Right lobe of liver (tissue), 6 donors: ENCODE results near the gene PRKAG2. TPM values are rescaled to one million over a fixed set of nuclear protein-coding genes. Genes with fewer than 3 reads are reported as not detected.

Experiments used
- ATAC-seq, 4 donors: fragments of 200-7000 bp; cut with Tn5 transposase; one replicate each; pipeline ENCODE4 v1.9.1; 2020; ENCODE audit warnings: mild to moderate bottlenecking in 4 of 4, moderate library complexity in 4 of 4
- DNase-seq, 3 donors: peaks; one replicate each; pipeline ENCODE4 v3.0.0-alpha.2; 2020
- H3K27ac ChIP-seq, 3 donors: fragments of 200-600 bp; one replicate each; pipeline ENCODE4 v1.8.0; 2022
- H3K27me3 ChIP-seq, 2 donors: fragments of 200-600 bp; one replicate each; pipeline ENCODE4 v1.8.0; 2022
- H3K36me3 ChIP-seq, 4 donors: fragments of 200-600 bp; sonication (generic) in 1 of 4; one replicate each; pipeline versions ENCODE4 v1.5.1 to v1.8.0; 2017 to 2022; ENCODE audit warnings: control low read depth in 1 of 4
- H3K4me1 ChIP-seq, 4 donors: fragments of 200-600 bp; sonication (generic) in 1 of 4; one replicate each; pipeline versions ENCODE4 v1.5.1 to v1.8.0; 2017 to 2022; ENCODE audit warnings: control low read depth in 1 of 4
- H3K4me3 ChIP-seq, 3 donors: fragments of 200-600 bp; one replicate each; pipeline ENCODE4 v1.8.0; 2022
- H3K9me3 ChIP-seq, 4 donors: fragments of 200-600 bp; sonication (generic) in 1 of 4; one replicate each; pipeline versions ENCODE4 v1.5.1 to v1.8.0; 2017 to 2022; ENCODE audit warnings: control low read depth in 1 of 4
- POLR2A ChIP-seq: fragments of 450-650 bp; IDR thresholded peaks from one replicate; pipeline ENCODE4 v1.6.1; 2017; ENCODE audit warnings: antibody characterized with exemption, mild to moderate bottlenecking
- WGBS: methylation state at CpG from one replicate; pipeline ENCODE4 v1.1.6; 2018; ENCODE audit warnings: low coverage, low lambda C conversion rate; ENCODE audit not compliant: insufficient coverage; ENCODE audit errors: missing lambda C conversion rate; 5-methylcytosine and 5-hydroxymethylcytosine counted together
- intact Hi-C, 2 donors: fragments of 100-400 bp; cut with DNase I; formaldehyde crosslinking; loops; one replicate each; pipeline versions ENCODE4 v1.11.2 to v1.14.1; 2022
- total RNA-seq, 6 experiments: library from RNA; depleted of rRNA in 2 of 6; stranded (reverse); fragments of >200 nt in 2 of 6; fragmentation: NEBNext Ultra II Directional in 3 of 6; extraction: Animal tissue kit (Norgen Biotek cat#: 25700) in 3 of 6; gene quantifications; one replicate each; pipeline versions ENCODE4 v1.1.0 to v1.2.4, GENCODE V29; 2016 to 2023
- TF ChIP-seq, protein P1 (sequence below), 4 donors: fragments of 200-600 bp in 3 of 4; fragments of 450-650 bp in 1 of 4; IDR thresholded peaks; one replicate each; pipeline versions ENCODE4 v1.5.1 to v1.8.0; 2016 to 2022; ENCODE audit warnings: antibody characterized with exemption in 4 of 4, mild to moderate bottlenecking in 2 of 4
- donor health status: DM: no; HTN: yes; CAD: no.
- donor health status: DM: no; HTN: no; CAD: no.
- donor health status: DM: no; HTN: no; CAD: no.
- donor health status: DM: no; HTN: yes; CAD: no.
- donor health status: DM: no; HTN: yes; CAD: no.

Gene PRKAG2
- total RNA-seq, 6 experiments from 2014 or later: 20.6 to 63.6 (median 29.5) TPM

GRCh38 chr7:151732292-151732691, 144.6 kb downstream of the PRKAG2 start:
- peaks cover 0 to 10% (median 0%) of the 10 kb centered on the region in 4 donors for H3K4me1 ChIP-seq
- intact Hi-C loops: no loop called here
- DNase-seq: peak in 1 of 3 donors; percentile 12
- no peaks in the 10 kb centered on the region for H3K36me3 ChIP-seq
- no peaks in the 10 kb centered on the region for H3K9me3 ChIP-seq
- no peak for ATAC-seq
- no peaks in the 10 kb centered on the region for H3K27me3 ChIP-seq
- H3K27ac ChIP-seq: no peak overlapping the region
- H3K4me3 ChIP-seq: no peak overlapping the region
- 83% methylated on average over 4 of the region's 13 CpGs for WGBS
- TF ChIP-seq, protein P1, sequence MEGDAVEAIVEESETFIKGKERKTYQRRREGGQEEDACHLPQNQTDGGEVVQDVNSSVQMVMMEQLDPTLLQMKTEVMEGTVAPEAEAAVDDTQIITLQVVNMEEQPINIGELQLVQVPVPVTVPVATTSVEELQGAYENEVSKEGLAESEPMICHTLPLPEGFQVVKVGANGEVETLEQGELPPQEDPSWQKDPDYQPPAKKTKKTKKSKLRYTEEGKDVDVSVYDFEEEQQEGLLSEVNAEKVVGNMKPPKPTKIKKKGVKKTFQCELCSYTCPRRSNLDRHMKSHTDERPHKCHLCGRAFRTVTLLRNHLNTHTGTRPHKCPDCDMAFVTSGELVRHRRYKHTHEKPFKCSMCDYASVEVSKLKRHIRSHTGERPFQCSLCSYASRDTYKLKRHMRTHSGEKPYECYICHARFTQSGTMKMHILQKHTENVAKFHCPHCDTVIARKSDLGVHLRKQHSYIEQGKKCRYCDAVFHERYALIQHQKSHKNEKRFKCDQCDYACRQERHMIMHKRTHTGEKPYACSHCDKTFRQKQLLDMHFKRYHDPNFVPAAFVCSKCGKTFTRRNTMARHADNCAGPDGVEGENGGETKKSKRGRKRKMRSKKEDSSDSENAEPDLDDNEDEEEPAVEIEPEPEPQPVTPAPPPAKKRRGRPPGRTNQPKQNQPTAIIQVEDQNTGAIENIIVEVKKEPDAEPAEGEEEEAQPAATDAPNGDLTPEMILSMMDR (IDR thresholded peaks at IDR 0.05): no peak
- no peak for TF ChIP-seq POLR2A

- Histone ChIP-seq H3K36me3 (no peaks in the 10 kb centered on the region), H3K9me3 (no peaks in the 10 kb centered on the region), H3K27me3 (no peaks in the 10 kb centered on the region), H3K4me3 (no peak overlapping the region), H3K27ac (no peak overlapping the region), H3K4me1 (peaks cover 0 to 15% (median 0%) of the 10 kb centered on the region in 4 donors)
- no peak for DNase-seq
- TF ChIP-seq, protein P1 (IDR thresholded peaks at IDR 0.05): no peak
- no peak for TF ChIP-seq POLR2A
- ATAC-seq: no peak
- intact Hi-C loops: no loop called here
- WGBS: 77% methylated on average over 8 of the region's 8 CpGs
Observed at GRCh38 chr7:151731022-151731441, 145.9 kb downstream of the PRKAG2 start.

- ATAC-seq (no peak), DNase-seq (peak in 1 of 3 donors; percentile 32)
- no peak for TF ChIP-seq POLR2A
- TF ChIP-seq, protein P1 (IDR thresholded peaks at IDR 0.05): no peak
- no peak overlapping the region for H3K4me3 ChIP-seq
- no peaks in the 10 kb centered on the region for H3K27me3 ChIP-seq
- WGBS: 83% methylated on average over 2 of the region's 9 CpGs
- H3K9me3 ChIP-seq: no peaks in the 10 kb centered on the region
- intact Hi-C loops: no loop called here
- no peak overlapping the region for H3K27ac ChIP-seq
- H3K36me3 ChIP-seq: no peaks in the 10 kb centered on the region
- peaks cover 0 to 15% (median 0%) of the 10 kb centered on the region in 4 donors for H3K4me1 ChIP-seq
Observed at GRCh38 chr7:151730591-151730990, 146.3 kb downstream of the PRKAG2 start.

DNA sequence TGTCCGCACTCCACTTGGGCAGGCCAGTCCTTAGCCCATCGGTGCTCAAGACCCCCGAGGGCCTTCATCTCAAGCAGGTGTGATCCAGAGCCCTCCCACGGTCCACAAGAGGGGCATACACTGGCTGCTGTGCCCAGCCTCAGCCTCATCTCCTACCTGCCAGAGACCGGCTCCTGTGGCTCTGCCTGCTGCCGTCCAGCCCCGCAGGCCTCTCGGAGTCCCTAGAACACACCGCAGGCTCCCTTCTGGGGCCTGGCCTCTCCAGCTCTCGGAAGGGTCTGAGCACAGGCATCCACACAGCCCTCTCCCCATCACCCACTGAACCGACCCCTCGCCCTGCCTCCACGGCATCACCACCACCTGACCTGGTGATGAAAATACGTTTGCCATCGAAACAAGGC, 147.4 kb downstream of the PRKAG2 start:
- DNase-seq (peak in 1 of 3 donors; percentile 33), ATAC-seq (no peak)
- no peak overlapping the region for H3K4me3 ChIP-seq
- 95% methylated on average over 5 of the region's 15 CpGs for WGBS
- H3K27ac ChIP-seq: no peak overlapping the region
- peaks cover 0 to 15% (median 0%) of the 10 kb centered on the region in 4 donors for H3K4me1 ChIP-seq
- TF ChIP-seq POLR2A: no peak
- TF ChIP-seq, protein P1 (IDR thresholded peaks at IDR 0.05): no peak
- H3K27me3 ChIP-seq: no peaks in the 10 kb centered on the region
- H3K9me3 ChIP-seq: no peaks in the 10 kb centered on the region
- intact Hi-C loops: no loop called here
- no peaks in the 10 kb centered on the region for H3K36me3 ChIP-seq

DNA sequence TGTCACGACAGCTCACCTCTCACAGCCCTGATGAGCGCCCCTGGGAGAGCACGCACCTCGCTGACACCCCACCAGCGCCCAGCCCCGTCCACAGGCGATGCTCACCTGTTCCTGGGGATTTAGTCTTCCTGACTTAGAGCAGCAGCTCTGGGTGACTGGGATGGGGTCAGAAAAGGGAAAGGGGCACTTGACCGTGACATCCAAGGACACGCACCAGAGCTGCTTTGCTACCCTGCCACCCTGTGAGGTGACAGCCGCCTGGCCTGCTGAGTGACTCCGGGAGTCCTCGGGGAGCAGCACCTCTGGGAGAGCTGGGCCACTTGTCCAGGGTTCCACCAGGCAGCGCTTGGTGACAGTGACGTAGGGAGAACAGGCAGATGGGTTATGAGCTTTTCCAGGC, 148.2 kb downstream of the PRKAG2 start:
- Histone ChIP-seq H3K9me3 (no peaks in the 10 kb centered on the region), H3K4me1 (peaks cover 0 to 15% (median 0%) of the 10 kb centered on the region in 4 donors), H3K27ac (no peak overlapping the region), H3K36me3 (no peaks in the 10 kb centered on the region), H3K4me3 (no peak overlapping the region), H3K27me3 (no peaks in the 10 kb centered on the region)
- TF ChIP-seq, protein P1 (IDR thresholded peaks at IDR 0.05): no peak
- no peak for TF ChIP-seq POLR2A
- DNase-seq: peak in 1 of 3 donors; percentile 48
- WGBS: 94% methylated on average over 3 of the region's 14 CpGs
- ATAC-seq: no peak
- intact Hi-C loops: no loop called here
